Skin epidermis (tissue), 12 donors: Measurements from ENCODE around the gene AP2A1.

Source experiments
- H3K27ac ChIP-seq, 21 experiments: fragments of 200-600 bp; sonication (generic) in 11 of 21; one replicate each; pipeline ENCODE4 v1.5.0; 2020; ENCODE audit warnings: mild to moderate bottlenecking in 3 of 21, inconsistent platforms in 2 of 21, moderate library complexity in 2 of 21
- H3K4me3 ChIP-seq, 7 experiments: fragments of 200-600 bp; sonication (generic) in 2 of 7; one replicate each; pipeline ENCODE4 v1.5.0; 2020; ENCODE audit warnings: inconsistent platforms in 2 of 7, mild to moderate bottlenecking in 2 of 7, moderate library complexity in 1 of 7

Gene AP2A1

GRCh38 chr19:49831592-49831991 lies 64.8 kb downstream of the AP2A1 start:
- Histone ChIP-seq H3K4me3 (no peak overlapping the region), H3K27ac (no peak overlapping the region)

GRCh38 chr19:49832556-49832955 lies 65.8 kb downstream of the AP2A1 start:
- no peak overlapping the region for H3K27ac ChIP-seq

GRCh38 chr19:49833599-49833998 lies 66.8 kb downstream of the AP2A1 start:
- Histone ChIP-seq H3K4me3 (no peak overlapping the region), H3K27ac (no peak overlapping the region)

More at GRCh38 chr19:49832556-49832955, 65.8 kb downstream of the AP2A1 start:
- H3K4me3 ChIP-seq, result no peak overlapping the region

GRCh38 chr19:49835562-49835961 lies 68.8 kb downstream of the AP2A1 start:
- Histone ChIP-seq H3K4me3 (no peak overlapping the region), H3K27ac (no peak overlapping the region)

- Histone ChIP-seq H3K27ac (no peak overlapping the region), H3K4me3 (no peak overlapping the region)
These were observed 69.6 kb downstream of the AP2A1 start for GRCh38 chr19:49836176-49837008.

- Histone ChIP-seq H3K4me3 (no peak overlapping the region), H3K27ac (no peak overlapping the region)
These were observed 70.2 kb downstream of the AP2A1 start for GRCh38 chr19:49837009-49837310.

GRCh38 chr19:49837425-49837824 lies 70.6 kb downstream of the AP2A1 start:
- no peak overlapping the region for H3K27ac ChIP-seq
- no peak overlapping the region for H3K4me3 ChIP-seq

GRCh38 chr19:49838885-49839588 lies 72.2 kb downstream of the AP2A1 start:
- H3K4me3 ChIP-seq, result no peak overlapping the region
- H3K27ac ChIP-seq, result no peak overlapping the region

GRCh38 chr19:49839713-49840112 lies 72.9 kb downstream of the AP2A1 start:
- H3K27ac ChIP-seq, result no peak overlapping the region
- H3K4me3 ChIP-seq, result no peak overlapping the region

- no peak overlapping the region for H3K4me3 ChIP-seq
These were observed 73.5 kb downstream of the AP2A1 start for GRCh38 chr19:49840321-49840720.

GRCh38 chr19:49840736-49841249 lies 74.0 kb downstream of the AP2A1 start:
- Histone ChIP-seq H3K27ac (no peak overlapping the region), H3K4me3 (no peak overlapping the region)

More at GRCh38 chr19:49840321-49840720, 73.5 kb downstream of the AP2A1 start:
- no peak overlapping the region for H3K27ac ChIP-seq

GRCh38 chr19:49843265-49843664 lies 76.5 kb downstream of the AP2A1 start:
- H3K4me3 ChIP-seq, result no peak overlapping the region
- peak overlapping the region in 2 of 21 experiments; percentile 23 to 46 for H3K27ac ChIP-seq

GRCh38 chr19:49844138-49845095 lies 77.6 kb downstream of the AP2A1 start:
- Histone ChIP-seq H3K4me3 (no peak overlapping the region), H3K27ac (no peak overlapping the region)

- Histone ChIP-seq H3K4me3 (no peak overlapping the region), H3K27ac (no peak overlapping the region)
These were observed 78.6 kb downstream of the AP2A1 start for GRCh38 chr19:49845414-49845813.

GRCh38 chr19:49846408-49846807 lies 79.6 kb downstream of the AP2A1 start:
- H3K4me3 ChIP-seq, result no peak overlapping the region
- H3K27ac ChIP-seq, result no peak overlapping the region

- no peak overlapping the region for H3K27ac ChIP-seq
- no peak overlapping the region for H3K4me3 ChIP-seq
These were observed 81.2 kb downstream of the AP2A1 start for GRCh38 chr19:49847731-49848696.

- Histone ChIP-seq H3K4me3 (no peak overlapping the region), H3K27ac (no peak overlapping the region)
These were observed 82.1 kb downstream of the AP2A1 start for GRCh38 chr19:49848938-49849337.

- peak overlapping the region in 9 of 21 experiments; percentile 98 to 100 (median 99) for H3K27ac ChIP-seq
- H3K4me3 ChIP-seq, result peak overlapping the region in 3 of 7 experiments; percentile 86 to 94 (median 88)
These were observed 82.8 kb downstream of the AP2A1 start for GRCh38 chr19:49849433-49850220.
